GM10266 (cell line): Measurements from ENCODE around the gene TDRD9.
A peak's percentile ranks its signal among the peaks of the same experiment; 100 is the strongest.

ENCODE experiments used
- DNase-seq: peaks from one replicate; pipeline ENCODE4 v3.0.0; 2012; ENCODE audit errors: extremely low spot score
- TF ChIP-seq, protein P1 (sequence below): IDR thresholded peaks from 2 replicates; pipeline ENCODE4 v1.5.1; 2012; ENCODE audit warnings: mild to moderate bottlenecking, low read depth; ENCODE audit not compliant: control insufficient read depth, insufficient read depth; ENCODE audit errors: missing control alignments

Gene TDRD9

DNA sequence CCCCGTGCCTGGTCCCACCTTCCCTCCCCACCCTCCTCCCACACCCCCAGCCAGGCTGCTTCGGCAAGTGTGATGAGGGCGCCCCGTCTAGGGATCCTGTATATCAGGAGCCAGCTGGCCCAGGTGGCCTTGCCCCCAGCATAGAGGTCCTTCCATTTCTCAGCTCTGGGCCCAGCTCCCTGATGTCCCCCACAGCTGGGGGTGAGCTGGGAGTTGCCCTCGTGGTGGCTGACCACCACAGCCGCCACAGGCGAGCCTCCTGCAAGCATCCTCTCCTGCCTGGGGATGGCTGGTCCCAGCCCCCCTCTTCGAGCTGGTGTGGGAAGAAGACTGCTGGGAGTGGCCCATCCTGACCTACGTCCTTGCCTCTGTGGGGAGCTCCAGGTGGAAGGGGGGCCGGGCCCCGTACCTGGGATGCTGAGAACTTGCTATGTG, 164.7 kb downstream of the TDRD9 start:
- TF ChIP-seq, protein P1, sequence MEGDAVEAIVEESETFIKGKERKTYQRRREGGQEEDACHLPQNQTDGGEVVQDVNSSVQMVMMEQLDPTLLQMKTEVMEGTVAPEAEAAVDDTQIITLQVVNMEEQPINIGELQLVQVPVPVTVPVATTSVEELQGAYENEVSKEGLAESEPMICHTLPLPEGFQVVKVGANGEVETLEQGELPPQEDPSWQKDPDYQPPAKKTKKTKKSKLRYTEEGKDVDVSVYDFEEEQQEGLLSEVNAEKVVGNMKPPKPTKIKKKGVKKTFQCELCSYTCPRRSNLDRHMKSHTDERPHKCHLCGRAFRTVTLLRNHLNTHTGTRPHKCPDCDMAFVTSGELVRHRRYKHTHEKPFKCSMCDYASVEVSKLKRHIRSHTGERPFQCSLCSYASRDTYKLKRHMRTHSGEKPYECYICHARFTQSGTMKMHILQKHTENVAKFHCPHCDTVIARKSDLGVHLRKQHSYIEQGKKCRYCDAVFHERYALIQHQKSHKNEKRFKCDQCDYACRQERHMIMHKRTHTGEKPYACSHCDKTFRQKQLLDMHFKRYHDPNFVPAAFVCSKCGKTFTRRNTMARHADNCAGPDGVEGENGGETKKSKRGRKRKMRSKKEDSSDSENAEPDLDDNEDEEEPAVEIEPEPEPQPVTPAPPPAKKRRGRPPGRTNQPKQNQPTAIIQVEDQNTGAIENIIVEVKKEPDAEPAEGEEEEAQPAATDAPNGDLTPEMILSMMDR, result no peak
- no peak for DNase-seq

DNA sequence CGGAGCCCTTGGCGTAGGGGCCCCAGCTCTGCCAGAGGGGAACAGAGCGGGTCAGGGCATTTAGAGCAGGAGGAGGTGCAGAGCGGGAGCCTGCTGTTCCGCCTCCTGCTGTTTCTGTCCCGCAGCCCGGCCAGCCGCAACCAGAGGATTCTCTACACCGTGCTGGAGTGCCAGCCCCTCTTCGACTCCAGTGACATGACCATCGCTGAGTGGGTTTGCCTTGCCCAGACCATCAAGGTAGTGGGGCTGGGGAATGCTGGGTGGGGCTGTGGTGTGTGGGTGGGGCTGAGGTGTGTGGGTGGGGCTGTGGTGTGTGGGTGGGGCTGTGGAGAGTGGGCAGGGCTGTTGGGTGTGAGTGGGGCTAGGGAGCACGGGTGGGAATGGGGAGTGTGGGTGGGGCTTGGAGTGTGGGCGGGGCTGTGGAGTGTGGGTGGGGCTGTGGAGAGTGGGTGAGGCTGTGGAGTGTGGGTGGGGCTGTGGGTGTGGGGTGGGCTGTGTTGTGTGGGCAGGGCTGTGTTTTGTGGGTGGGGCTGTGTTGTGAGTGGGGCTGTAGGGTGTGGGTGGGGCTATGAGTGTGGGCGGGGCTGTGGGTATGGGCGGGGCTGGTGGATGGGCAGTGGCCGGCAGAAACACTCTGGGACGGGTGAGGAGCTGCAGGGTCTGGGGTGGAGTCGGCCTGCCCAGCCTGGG, 165.3 kb downstream of the TDRD9 start:
- no peak for DNase-seq
- TF ChIP-seq, protein P1, result no peak

DNA sequence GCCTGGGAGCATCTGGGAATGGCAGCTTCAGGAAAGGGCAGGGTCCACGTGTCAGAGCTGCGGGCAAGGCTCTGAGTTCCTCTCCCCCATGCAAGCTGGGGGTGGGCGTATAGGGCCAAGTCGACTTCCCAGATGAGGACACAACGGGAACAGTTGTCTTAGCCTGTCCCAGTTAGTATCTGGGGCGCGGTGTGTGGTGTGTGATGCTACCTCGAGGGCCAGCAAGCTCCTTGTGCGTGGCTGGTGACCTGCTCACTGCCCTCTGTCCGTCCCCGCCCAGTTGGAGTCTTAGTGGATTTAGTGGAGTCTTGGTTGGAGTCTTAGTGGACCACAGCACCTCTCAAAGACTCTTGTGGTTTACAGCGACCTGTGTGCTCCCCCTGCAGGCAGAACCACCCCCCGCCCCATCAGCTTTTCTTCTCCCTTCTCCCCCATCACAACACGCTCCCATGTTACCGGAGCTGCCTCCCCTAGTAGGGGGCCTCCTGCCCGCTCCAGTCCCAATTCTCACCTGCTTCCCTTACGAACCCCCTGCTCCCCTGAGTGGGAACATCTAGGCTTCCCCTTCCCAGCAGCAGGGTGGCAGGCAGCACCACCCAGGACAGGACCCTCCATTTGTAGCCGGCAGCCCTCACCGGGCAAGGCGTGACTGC, 165.9 kb downstream of the TDRD9 start:
- no peak for DNase-seq
- TF ChIP-seq, protein P1, result peak; percentile 33

DNA sequence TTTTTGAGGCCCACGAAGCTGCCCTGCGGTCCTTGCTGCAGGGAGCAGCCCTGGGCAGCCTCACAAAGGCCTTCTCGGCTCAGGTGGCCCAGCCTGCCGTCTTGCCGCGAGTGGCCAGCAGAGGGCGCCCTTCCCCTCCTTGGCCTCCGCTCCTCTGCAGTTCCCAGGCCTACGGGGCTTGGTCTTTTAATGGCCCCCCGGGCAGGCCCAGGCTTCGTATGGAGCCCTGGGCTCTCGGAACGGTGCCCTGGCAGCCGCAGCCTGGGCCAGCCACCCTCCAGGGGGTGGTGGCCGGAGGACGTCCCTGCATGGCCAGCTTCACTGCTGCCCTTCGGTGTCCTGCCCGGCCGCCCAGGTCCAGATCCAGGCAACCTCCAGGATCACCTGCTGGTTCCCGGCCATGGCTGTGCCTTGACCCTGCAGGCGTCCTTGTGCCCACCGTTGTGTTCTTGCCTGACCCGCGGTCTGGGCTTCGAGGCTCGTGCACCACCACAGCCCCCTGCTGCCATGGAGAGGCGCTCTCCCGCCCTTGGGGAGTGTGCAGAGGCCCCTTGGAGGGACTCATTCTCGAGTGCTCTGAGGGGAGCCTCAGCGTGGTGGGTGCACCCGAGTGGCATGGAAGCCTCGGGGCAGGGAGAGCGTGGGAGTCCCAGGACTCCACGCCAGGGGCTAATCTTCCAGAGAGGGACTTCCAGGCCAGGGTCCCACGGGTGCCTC, 166.6 kb downstream of the TDRD9 start:
- DNase-seq, result peak; percentile 88

DNA sequence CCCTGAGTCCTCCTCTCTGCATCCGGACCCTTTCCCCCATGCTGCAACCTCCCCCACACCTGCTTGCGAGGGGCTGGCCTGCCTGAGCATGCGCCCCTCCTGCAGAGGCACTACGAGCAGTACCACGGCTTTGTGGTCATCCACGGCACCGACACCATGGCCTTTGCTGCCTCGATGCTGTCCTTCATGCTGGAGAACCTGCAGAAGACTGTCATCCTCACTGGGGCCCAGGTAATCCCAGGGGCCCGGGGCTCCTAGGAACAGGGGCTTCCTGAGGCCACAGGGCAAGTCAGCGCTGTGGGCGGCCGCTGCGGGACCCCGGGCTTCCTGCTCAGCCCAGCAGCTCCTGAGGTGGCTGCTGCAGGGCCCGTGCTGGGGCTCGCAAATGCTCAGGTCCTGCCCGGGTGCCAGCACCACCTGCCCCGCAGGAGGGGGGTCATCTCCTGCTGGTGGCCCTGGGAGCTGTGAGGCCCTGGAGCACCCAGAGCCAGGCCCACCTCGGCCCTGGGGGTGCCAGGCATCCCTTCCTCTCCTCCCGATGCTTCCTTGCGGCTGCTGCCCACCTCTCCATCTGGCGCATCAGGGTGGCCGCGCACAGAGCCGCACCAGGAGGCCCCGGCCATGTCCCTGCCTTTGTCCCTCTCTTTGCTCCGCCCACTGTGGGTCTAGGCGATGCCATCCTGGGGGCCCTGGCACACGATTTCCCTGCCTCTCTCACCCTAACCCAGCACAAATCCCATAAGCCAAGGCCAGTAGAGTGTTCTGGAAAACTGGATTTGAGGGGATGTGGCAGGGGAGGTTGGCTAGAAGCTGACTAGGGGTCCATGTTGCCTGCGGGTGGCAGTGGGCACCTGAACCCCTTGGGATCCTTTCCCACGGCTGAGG, 167.4 kb downstream of the TDRD9 start:
- no peak for DNase-seq
- TF ChIP-seq, protein P1, result no peak

More for the DNA sequence above, 166.6 kb downstream of the TDRD9 start:
- TF ChIP-seq, protein P1, result peak; percentile 94

DNA sequence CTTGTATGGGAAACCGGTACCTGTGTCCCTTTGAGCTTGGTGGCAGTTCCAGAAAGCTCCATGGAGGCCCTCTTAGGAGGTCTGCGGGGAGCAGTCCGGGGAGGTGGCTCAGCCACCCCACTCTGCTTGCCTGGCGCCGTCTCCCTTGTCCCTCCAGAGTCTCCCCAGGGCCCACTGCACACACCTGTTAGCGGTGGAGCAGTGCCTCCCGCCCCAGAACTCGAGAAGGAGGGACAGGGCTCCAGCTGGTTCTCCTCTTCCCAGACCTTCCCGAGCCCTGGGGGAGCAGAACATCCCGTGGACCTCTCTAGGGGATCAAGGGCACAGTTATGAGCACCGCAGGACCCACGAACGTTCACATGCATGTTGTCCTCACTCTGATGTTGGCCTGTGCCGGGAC, 168.1 kb downstream of the TDRD9 start:
- TF ChIP-seq, protein P1, result no peak
- no peak for DNase-seq
